GM12878 (cell line): ENCODE measurements around the gene PHYKPL. TPM values are rescaled to one million over a fixed set of nuclear protein-coding genes. Genes with fewer than 3 reads are reported as not detected.

ENCODE experiments used
- ATAC-seq: fragments of 200-7000 bp; cut with Tn5 transposase; 3 replicates; pipeline ENCODE4 v1.9.1; 2020; ENCODE audit warnings: mild to moderate bottlenecking, moderate library complexity
- BruUV-seq: library from RNA; stranded (reverse); fragments of 400-500 nt; replicated peaks from 2 replicates; lab custom pipeline; 2021; lab: Mats Ljungman, UMichigan
- CTCF ChIA-PET: fragments of 300-600 bp; sonication (Branson Sonifier 250); formaldehyde crosslinking; extraction: SDS; loops from one replicate; lab custom pipeline; 2021; ENCODE audit warnings: inconsistent platforms; lab: Yijun Ruan, JAX
- POLR2A ChIA-PET: fragments of 350-600 bp; formaldehyde crosslinking; extraction: SDS; loops from one replicate; lab custom pipeline; 2021; ENCODE audit warnings: inconsistent platforms; lab: Charles Lee
- RAD21 ChIA-PET: fragments of 300-600 bp; sonication (Branson Sonifier 250); formaldehyde crosslinking; loops from one replicate; lab custom pipeline; 2023; ENCODE audit warnings: antibody characterized with exemption; ENCODE audit not compliant: unreplicated experiment; lab: Charles Lee
- SMC1A ChIA-PET: fragments of 300-600 bp; sonication (Branson Sonifier 250); formaldehyde crosslinking; loops from one replicate; lab custom pipeline; 2023; ENCODE audit not compliant: unreplicated experiment, uncharacterized antibody; lab: Charles Lee
- DNase-seq: peaks from one replicate; pipeline ENCODE4 v3.0.0-alpha.2; 2011; ENCODE audit warnings: low read depth, low spot score
- FAIRE-seq: peaks from 3 replicates; lab custom pipeline; 2011; peaks lifted over from hg19 to GRCh38; lab: Jason Lieb, UNC
- H2AFZ ChIP-seq: 2 replicates; pipeline ENCODE4 v1.6.0; 2011; ENCODE audit warnings: low read depth, low read length, control low read depth; ENCODE audit not compliant: control insufficient read depth
- H3K27ac ChIP-seq: 2 replicates; pipeline ENCODE4 v1.5.1; 2011; ENCODE audit warnings: control low read depth; ENCODE audit not compliant: control insufficient read depth, insufficient read depth
- H3K27me3 ChIP-seq, 2 experiments: replicated peaks in 1 of 2; 2 replicates each; pipeline versions ENCODE4 v1.6.0 to v1.6.1; 2011; ENCODE audit warnings: low read length in 1 of 2; ENCODE audit not compliant: control insufficient read depth in 2 of 2, insufficient read depth in 2 of 2
- H3K36me3 ChIP-seq, 2 experiments: 2 replicates each; pipeline ENCODE4 v1.5.1; 2011; ENCODE audit warnings: low read length in 1 of 2; ENCODE audit not compliant: control insufficient read depth in 2 of 2, insufficient read depth in 2 of 2
- H3K4me1 ChIP-seq: 2 replicates; pipeline ENCODE4 v1.6.1; 2011; ENCODE audit warnings: mild to moderate bottlenecking, low read length, moderate library complexity, mixed read lengths; ENCODE audit not compliant: control insufficient read depth, insufficient read depth
- H3K4me2 ChIP-seq: 2 replicates; pipeline ENCODE4 v1.6.0; 2011; ENCODE audit warnings: control low read depth; ENCODE audit not compliant: control insufficient read depth, insufficient read depth
- H3K4me3 ChIP-seq: fragments of 200-600 bp; sonication (generic); 2 replicates; pipeline ENCODE4 v1.5.1; 2016
- H3K79me2 ChIP-seq: 2 replicates; pipeline ENCODE4 v1.6.0; 2011; ENCODE audit warnings: low read length; ENCODE audit not compliant: control insufficient read depth, insufficient read depth
- H3K9ac ChIP-seq: 2 replicates; pipeline ENCODE4 v1.8.0; 2011; ENCODE audit warnings: low read length, control low read depth, mixed read lengths; ENCODE audit not compliant: control insufficient read depth, insufficient read depth
- H3K9me3 ChIP-seq: replicated peaks from 3 replicates; pipeline ENCODE4 v1.5.1; 2011; ENCODE audit warnings: mild to moderate bottlenecking, low read length; ENCODE audit not compliant: control insufficient read depth, insufficient read depth
- H4K20me1 ChIP-seq: 2 replicates; pipeline ENCODE4 v1.6.0; 2011; ENCODE audit not compliant: control insufficient read depth, insufficient read depth
- ATF7 ChIP-seq: fragments of 450-650 bp; IDR thresholded peaks from 2 replicates; pipeline ENCODE4 v1.6.1; 2016; ENCODE audit warnings: low read depth, mild to moderate bottlenecking
- IRF4 ChIP-seq: IDR thresholded peaks from 2 replicates; pipeline ENCODE4 v1.6.1; 2011; ENCODE audit warnings: low read depth, low read length
- NBN ChIP-seq: fragments of 450-650 bp; IDR thresholded peaks from 2 replicates; pipeline ENCODE4 v1.6.1; 2016
- NFIC ChIP-seq: IDR thresholded peaks from 2 replicates; pipeline ENCODE4 v1.6.1; 2012; ENCODE audit warnings: low read depth, mild to moderate bottlenecking, inconsistent platforms, low read length, moderate library complexity
- RBBP5 ChIP-seq: fragments of 200-600 bp; sonication (generic); conservative IDR thresholded peaks from 2 replicates; pipeline ENCODE4 v1.6.1; 2016
- SMARCA5 ChIP-seq: fragments of 450-650 bp; IDR thresholded peaks from 2 replicates; pipeline ENCODE4 v1.6.1; 2017; ENCODE audit warnings: mild to moderate bottlenecking
- TARDBP ChIP-seq: IDR thresholded peaks from 2 replicates; pipeline ENCODE4 v1.6.1; 2016; ENCODE audit warnings: borderline replicate concordance
- TCF12 ChIP-seq: IDR thresholded peaks from 2 replicates; pipeline ENCODE4 v1.6.1; 2011; ENCODE audit warnings: low read depth, mild to moderate bottlenecking, low read length
- WGBS: methylation state at CpG from one replicate; pipeline ENCODE4 v1.1.6; 2016; ENCODE audit warnings: low lambda C conversion rate; ENCODE audit not compliant: insufficient replicate concordance, insufficient coverage; ENCODE audit errors: missing lambda C conversion rate; 5-methylcytosine and 5-hydroxymethylcytosine counted together
- in situ Hi-C: fragments of 300-500 bp; cut with MboI; formaldehyde crosslinking; loops from 9 replicates; pipeline ENCODE4 v1.14.3; 2018; ENCODE audit warnings: mixed read lengths
- intact Hi-C: fragments of 100-400 bp; cut with micrococcal nuclease; formaldehyde crosslinking; loops from one replicate; pipeline ENCODE4 v1.14.2; 2022; ENCODE audit not compliant: unreplicated experiment
- polyA plus RNA-seq, 11 experiments: library from polyadenylated mRNA; depleted of rRNA in 4 of 11; unstranded in 6 of 11; stranded (reverse) in 5 of 11; fragments of >200 nt; fragmentation: Nextera tagmentation in 4 of 11; fragmentation: Illumina TruSeq in 1 of 11; extraction: Ambion mirVana in 4 of 11; extraction: Trizol in 1 of 11; gene quantifications; 1 replicate in 1 of 11; 2 replicates in 10 of 11; pipeline versions ENCODE4 v1.2.1 to v1.2.3, GENCODE V29; 2011 to 2016; ENCODE audit warnings: inconsistent platforms in 2 of 11, missing spikeins in 2 of 11, low read depth in 1 of 11
- total RNA-seq, 4 experiments: library from RNA; depleted of rRNA in 3 of 4; stranded (reverse); fragments of >200 nt in 3 of 4; fragmentation: Illumina TruSeq in 1 of 4; extraction: Trizol in 1 of 4; gene quantifications; 2 replicates each; pipeline versions ENCODE4 v1.2.1 to v1.2.3, GENCODE V29; 2013 to 2021
- TF ChIP-seq, protein P1 (sequence below): fragments of 450-650 bp; formaldehyde crosslinking; IDR thresholded peaks from 2 replicates; pipeline ENCODE4 v1.4.0; 2020; ENCODE audit warnings: mild to moderate bottlenecking, moderate library complexity
- TF ChIP-seq, protein P2 (sequence below): fragments of 450-650 bp; IDR thresholded peaks from 2 replicates; pipeline ENCODE4 v1.6.1; 2017; ENCODE audit warnings: mild to moderate bottlenecking, low read depth, inconsistent platforms; ENCODE audit not compliant: poor library complexity, severe bottlenecking
- TF ChIP-seq, protein P3 (sequence below): IDR thresholded peaks from 2 replicates; pipeline ENCODE4 v1.6.1; 2011; ENCODE audit warnings: borderline replicate concordance, low read depth, mild to moderate bottlenecking, moderate library complexity, low read length; ENCODE audit not compliant: insufficient read depth, poor library complexity, severe bottlenecking

Gene PHYKPL
- total and polyA plus RNA-seq, 10 of the 15 experiments (the other 5 are each of a cell fraction or from before 2014, with no cell fraction given) = 4.5 to 53.9 (median 25.6) TPM

DNA sequence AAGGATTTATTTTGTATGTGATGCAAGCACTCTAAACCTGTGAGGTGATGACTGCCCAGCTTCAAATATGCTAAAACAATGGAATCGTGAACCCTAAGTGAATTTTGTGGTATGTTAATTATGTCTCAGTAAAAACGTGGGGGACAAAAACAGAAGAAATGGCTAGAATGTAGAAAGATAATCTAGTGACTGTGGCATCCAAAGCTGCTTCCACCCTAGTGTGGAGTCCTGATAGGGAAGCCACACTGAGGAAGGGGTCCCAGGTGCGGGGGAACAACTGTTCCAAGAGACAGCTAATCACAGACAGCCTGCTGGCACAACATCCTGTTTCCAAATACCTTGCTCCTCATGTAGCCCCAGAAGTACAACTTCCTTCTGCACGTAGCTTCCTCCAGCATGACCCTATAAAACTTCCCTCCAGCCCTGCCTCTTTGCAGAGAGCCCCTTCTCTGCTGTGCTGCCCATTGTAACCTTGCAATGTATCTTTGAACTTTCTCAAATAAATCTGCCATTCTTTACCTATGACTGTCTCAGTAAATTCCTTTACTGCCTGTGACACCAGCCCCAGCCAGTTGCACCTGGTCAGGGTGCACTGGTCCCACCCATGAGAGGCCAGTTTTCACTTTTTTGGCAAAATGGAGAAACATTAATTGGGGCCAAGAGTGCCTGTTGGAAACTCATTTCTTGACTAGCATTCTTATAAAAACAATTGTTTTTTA, 50.3 kb downstream of the PHYKPL start:
- no peak for FAIRE-seq
- CTCF ChIA-PET = interaction anchor here (0.9 to 1.4 kb wide), 2 partner anchors 15 to 104 kb away, joined by 3 to 4 read pairs; no protein-coding TSS in a partner anchor

More for the DNA sequence above, 50.3 kb downstream of the PHYKPL start:
- POLR2A ChIA-PET = no interaction called here
- no peaks in the 10 kb centered on the region for H4K20me1 ChIP-seq
- no TSS peak for BruUV-seq
- H3K9me3 ChIP-seq = no peaks in the 10 kb centered on the region
- H3K4me2 ChIP-seq = no peak overlapping the region
- in situ Hi-C loops = no loop called here
- H3K27me3 ChIP-seq = no peaks in the 10 kb centered on the region; a peak in 1 of 4 replicates
- DNase-seq (no peak), ATAC-seq (no peak)
- RAD21 ChIA-PET = interaction anchor here (1.1 kb wide), 1 partner anchor 9 kb away, joined by 3 read pairs; no protein-coding TSS in a partner anchor
- peak overlapping the region; percentile 29 for H2AFZ ChIP-seq
- no peak overlapping the region for H3K4me3 ChIP-seq
- WGBS = 13% methylated on average over 4 of the region's 4 CpGs
- intact Hi-C loops = no loop called here
- no peaks in the 10 kb centered on the region for H3K4me1 ChIP-seq
- SMC1A ChIA-PET = no interaction called here
- no peaks in the 10 kb centered on the region for H3K36me3 ChIP-seq
- no peak overlapping the region for H3K27ac ChIP-seq
- TF ChIP-seq TCF12 (no peak), ATF7 (no peak), RBBP5 (no peak), SMARCA5 (no peak), IRF4 (no peak), NFIC (no peak), TARDBP (no peak), NBN (no peak)
- TF ChIP-seq, protein P1, sequence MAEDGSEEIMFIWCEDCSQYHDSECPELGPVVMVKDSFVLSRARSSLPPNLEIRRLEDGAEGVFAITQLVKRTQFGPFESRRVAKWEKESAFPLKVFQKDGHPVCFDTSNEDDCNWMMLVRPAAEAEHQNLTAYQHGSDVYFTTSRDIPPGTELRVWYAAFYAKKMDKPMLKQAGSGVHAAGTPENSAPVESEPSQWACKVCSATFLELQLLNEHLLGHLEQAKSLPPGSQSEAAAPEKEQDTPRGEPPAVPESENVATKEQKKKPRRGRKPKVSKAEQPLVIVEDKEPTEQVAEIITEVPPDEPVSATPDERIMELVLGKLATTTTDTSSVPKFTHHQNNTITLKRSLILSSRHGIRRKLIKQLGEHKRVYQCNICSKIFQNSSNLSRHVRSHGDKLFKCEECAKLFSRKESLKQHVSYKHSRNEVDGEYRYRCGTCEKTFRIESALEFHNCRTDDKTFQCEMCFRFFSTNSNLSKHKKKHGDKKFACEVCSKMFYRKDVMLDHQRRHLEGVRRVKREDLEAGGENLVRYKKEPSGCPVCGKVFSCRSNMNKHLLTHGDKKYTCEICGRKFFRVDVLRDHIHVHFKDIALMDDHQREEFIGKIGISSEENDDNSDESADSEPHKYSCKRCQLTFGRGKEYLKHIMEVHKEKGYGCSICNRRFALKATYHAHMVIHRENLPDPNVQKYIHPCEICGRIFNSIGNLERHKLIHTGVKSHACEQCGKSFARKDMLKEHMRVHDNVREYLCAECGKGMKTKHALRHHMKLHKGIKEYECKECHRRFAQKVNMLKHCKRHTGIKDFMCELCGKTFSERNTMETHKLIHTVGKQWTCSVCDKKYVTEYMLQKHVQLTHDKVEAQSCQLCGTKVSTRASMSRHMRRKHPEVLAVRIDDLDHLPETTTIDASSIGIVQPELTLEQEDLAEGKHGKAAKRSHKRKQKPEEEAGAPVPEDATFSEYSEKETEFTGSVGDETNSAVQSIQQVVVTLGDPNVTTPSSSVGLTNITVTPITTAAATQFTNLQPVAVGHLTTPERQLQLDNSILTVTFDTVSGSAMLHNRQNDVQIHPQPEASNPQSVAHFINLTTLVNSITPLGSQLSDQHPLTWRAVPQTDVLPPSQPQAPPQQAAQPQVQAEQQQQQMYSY (CRISPR knock-in tag) = no peak
- TF ChIP-seq, protein P2, sequence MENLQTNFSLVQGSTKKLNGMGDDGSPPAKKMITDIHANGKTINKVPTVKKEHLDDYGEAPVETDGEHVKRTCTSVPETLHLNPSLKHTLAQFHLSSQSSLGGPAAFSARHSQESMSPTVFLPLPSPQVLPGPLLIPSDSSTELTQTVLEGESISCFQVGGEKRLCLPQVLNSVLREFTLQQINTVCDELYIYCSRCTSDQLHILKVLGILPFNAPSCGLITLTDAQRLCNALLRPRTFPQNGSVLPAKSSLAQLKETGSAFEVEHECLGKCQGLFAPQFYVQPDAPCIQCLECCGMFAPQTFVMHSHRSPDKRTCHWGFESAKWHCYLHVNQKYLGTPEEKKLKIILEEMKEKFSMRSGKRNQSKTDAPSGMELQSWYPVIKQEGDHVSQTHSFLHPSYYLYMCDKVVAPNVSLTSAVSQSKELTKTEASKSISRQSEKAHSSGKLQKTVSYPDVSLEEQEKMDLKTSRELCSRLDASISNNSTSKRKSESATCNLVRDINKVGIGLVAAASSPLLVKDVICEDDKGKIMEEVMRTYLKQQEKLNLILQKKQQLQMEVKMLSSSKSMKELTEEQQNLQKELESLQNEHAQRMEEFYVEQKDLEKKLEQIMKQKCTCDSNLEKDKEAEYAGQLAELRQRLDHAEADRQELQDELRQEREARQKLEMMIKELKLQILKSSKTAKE = no peak
- TF ChIP-seq, protein P3, sequence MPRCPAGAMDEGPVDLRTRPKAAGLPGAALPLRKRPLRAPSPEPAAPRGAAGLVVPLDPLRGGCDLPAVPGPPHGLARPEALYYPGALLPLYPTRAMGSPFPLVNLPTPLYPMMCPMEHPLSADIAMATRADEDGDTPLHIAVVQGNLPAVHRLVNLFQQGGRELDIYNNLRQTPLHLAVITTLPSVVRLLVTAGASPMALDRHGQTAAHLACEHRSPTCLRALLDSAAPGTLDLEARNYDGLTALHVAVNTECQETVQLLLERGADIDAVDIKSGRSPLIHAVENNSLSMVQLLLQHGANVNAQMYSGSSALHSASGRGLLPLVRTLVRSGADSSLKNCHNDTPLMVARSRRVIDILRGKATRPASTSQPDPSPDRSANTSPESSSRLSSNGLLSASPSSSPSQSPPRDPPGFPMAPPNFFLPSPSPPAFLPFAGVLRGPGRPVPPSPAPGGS = no peak
- no peaks in the 10 kb centered on the region for H3K79me2 ChIP-seq
- H3K9ac ChIP-seq = no peak overlapping the region
